ENCODE measurements around the gene DHRS13.
"Not testable (repeated sequence)": the region's sequence is repeated elsewhere in the genome, so short reads cannot be mapped to it uniquely, and the experiment has no call there.

The DHRS13 gene

DNA sequence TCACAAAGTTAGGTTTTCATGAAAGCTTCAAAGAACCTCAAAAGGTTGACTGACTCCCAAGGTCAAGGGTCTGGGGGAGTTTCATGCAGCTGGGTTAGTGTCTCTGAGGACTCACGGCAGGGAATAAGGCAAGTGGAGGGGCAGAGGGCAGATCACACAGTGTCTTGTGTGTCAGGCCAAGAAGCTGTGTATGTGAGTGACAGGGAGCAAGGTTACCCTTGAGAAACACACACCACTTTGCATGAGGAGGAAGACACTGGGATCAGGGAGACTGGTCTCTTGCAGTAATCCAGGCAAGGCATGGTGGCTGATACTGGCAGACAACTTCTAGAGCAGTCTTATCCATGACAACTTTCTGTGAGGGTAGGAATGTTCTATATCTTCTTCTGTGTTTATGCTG lies 11.7 kb downstream of the DHRS13 start:
- in situ Hi-C loops (cut with MboI; ENCODE audit: low pct_unique_long_range_greater_than_20kb, low sequenced_read_pairs): no loop called here
- no peak for DNase-seq

DNA sequence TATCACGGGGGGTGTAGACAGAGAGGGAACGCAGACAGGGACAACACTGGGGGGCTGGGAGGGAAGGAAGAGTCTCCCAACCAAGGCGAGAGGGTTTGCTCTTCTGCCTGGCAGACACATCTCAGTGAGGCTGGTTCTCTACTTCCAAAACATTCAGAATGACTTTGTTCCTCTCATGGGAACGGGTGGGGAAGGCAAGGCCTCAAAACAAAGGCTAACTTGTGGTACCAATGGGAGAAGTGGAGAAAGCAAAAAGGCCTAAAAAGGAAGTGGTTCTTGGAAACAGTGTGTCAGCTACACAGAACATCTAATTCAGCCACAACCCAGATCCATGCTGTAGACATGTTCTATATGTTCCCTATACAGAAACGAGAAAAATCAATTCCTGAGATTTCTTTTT lies 12.9 kb downstream of the DHRS13 start:
- peak; percentile 64 for DNase-seq
- in situ Hi-C loops (cut with MboI; ENCODE audit: low pct_unique_long_range_greater_than_20kb, low sequenced_read_pairs): no loop called here

DNA sequence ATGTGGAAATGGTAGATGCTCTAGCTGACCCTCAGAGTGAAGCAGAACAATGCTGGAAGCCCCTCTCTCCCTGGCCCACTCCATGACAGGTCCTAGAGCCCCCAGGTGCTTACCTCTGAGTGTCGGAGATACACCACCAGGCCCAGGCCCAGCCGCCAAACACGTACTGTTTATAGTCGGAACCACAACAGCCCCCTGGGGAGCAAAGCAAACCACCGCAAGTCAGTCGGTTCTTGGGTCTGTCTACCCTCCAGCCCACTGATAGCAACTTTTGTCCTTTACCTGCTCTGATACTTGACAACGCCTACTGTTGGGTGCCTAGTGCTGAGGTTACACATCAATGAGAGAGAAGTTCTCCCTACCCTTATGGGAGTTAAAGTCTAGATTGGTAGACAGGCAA lies 14.0 kb downstream of the DHRS13 start:
- in situ Hi-C loops (cut with MboI; ENCODE audit: low pct_unique_long_range_greater_than_20kb, low sequenced_read_pairs): no loop called here

DNA sequence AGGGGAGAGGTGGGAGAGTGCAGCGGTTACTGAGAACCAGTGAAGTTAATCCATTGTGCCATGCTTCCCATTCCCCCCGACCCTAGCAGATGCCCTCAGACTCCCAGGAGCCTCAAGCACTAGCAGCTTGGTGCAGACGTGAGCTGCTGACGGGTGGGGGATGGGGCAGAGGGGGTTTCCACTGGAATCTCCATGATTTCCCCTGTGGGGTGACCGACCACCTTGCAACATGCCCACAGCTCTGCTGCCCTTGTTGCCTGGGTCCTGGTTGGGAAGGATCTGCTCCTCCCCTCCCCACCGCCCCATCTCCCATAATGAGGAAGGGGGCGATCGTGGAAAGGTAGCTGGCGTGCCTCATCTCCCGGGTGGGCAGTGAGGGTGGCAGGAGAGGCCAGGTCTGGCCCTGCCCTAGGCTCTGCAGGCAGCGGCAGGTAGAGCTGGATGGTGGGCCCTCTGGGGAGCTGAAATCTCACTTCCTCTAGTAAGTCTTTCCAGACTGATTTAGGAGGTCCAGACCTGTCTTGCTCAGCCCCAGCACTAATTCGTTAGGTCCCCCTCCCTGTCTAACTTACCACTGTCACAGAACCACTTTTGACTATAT lies 14.9 kb downstream of the DHRS13 start:
- in situ Hi-C loops (cut with MboI; ENCODE audit: low pct_unique_long_range_greater_than_20kb, low sequenced_read_pairs): no loop called here
- no peak for DNase-seq

More for the DNA sequence above, 14.0 kb downstream of the DHRS13 start:
- DNase-seq: no peak

DNA sequence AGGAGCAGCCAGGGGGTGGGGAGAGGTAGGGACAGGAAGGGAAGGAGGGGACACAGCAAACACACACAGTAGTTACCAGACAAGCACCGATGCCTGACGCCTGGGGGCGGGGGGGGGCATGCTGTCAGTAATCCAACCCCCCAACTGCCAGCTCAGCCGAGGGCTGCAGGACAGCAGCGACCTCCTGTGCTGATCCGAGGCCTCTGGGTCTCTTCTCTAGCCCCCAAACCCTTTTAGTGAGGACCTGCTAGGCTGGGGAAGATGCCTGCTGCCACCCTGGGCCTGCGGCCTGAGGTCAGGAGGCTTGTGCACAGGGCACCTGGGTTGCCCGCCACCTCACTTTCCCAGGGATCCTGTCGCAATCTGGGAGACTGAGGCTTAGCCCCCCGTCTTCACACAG lies 16.9 kb downstream of the DHRS13 start:
- in situ Hi-C loops (cut with MboI; ENCODE audit: low pct_unique_long_range_greater_than_20kb, low sequenced_read_pairs): no loop called here
- DNase-seq: no peak

DNA sequence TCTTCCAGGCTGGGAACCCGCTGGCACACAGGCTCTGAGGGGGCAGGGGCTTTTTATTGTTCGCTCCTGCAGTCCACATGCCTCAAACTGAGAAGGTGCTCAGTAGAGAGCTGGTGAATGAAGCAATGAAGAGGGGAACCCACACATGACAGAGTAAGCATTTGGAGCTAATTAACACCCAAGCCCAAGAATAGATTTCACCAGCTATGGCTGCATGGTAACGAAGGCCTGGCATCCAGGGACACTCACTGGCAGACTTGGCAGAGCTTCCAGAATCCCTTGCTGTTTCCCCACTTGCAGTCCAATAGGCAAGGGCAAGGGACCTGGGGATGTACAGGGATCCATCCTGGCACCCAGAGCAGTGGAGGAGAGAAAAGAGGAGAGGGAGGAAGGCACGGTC lies 17.5 kb downstream of the DHRS13 start:
- in situ Hi-C loops (cut with MboI; ENCODE audit: low pct_unique_long_range_greater_than_20kb, low sequenced_read_pairs): no loop called here

DNA sequence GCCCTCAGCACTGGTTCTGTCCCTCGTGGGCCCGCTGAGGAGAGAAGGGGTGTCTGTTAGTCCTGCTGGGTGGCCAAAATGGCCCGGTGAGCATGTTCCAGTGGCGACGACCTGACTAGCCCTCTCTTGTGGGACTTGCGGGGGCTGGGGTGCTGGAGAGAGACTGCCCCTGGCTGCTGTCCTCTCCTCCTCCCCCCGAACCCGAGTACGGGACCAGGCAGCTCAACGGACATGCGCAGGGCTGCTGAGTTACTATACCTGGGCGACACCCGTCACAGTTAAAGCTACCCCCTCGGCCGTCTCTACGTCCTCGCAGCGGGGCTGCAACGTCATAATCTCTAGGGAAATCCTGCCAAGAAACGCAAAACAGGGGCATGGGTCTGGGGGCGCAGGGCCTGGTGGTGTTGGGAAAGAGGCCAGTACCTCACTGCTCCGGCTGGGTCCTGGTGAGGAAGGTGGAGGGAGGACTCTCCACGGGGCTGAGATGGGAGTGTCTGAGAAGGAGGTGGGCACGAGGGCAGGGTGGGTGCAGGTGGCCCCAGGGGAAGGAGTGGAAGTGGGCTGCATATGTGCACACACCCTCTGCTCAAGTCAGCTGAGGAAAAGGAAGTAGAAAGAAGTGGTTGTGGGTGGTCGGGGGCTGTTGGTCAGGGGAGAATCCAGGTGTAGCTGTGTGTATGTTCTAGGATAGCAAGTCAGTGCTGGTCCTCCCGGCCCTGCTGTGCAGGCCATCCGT lies 18.7 kb downstream of the DHRS13 start:
- DNase-seq: no peak
- in situ Hi-C loops (cut with MboI; ENCODE audit: low pct_unique_long_range_greater_than_20kb, low sequenced_read_pairs): no loop called here

More for the DNA sequence above, 17.5 kb downstream of the DHRS13 start:
- DNase-seq: no peak

DNA sequence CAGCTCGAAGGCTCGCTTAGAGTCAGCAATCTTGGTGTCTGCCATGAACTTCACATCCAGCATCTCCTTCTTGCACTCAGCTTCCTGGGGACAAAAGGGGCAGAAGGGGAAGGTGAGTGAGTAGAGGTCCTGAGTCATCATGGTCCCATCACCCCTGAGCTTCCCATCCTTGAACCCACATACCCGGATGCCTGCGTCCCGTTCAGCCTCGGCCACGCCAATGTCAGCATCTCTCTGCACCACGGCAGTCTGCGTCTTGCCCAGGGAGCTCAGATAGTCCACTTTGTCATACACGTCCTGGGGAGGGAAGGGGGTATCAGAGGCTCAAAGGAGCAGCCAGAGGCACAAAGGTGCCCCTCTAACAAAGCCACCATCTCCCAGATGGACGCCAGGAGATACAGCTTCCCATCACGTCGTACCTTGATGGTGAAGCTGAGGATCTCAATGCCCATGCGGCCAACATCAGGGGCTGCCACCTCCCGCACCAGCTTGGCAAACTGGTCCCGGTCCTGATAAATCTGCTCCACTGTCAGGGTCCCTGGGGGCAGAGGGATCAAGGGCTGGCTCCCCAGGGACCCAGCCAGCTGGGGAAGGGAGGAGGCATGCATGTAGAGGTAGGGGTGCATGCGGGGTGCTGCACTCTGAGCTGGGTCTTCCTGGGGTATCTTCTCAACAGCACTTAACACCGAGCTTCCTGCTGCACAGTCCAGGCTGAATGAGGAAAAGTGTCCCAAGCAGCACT lies 20.6 kb downstream of the DHRS13 start:
- in situ Hi-C loops (cut with MboI; ENCODE audit: low pct_unique_long_range_greater_than_20kb, low sequenced_read_pairs): no loop called here

DNA sequence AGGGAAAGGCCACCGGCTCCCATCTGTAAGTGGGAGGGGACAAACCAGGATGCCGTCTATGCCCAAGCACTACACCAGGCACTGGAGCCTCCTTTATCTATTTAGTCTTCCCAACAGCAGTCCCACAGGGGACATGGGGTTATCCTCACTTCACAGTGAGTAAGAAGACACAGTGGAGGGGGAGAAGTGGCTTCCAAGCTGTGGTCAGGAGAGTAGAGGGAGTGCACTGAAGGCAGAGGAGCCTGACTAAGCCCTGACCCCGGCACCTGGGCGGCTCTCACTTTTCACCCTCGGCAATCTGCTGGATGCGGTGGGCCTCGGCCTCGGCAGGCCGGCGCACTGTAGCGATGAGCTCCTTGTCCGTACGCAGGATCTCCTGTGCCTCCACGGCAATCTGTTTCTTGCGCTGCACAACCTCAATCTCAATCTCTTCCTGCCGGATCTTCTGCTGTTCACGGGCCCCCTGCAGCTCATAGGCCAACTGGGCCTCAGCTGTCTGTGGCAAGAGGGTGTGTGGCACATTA lies 21.3 kb downstream of the DHRS13 start:
- DNase-seq: no peak
- in situ Hi-C loops (cut with MboI; ENCODE audit: low pct_unique_long_range_greater_than_20kb, low sequenced_read_pairs): no loop called here

More for the DNA sequence above, 20.6 kb downstream of the DHRS13 start:
- DNase-seq: no peak

DNA sequence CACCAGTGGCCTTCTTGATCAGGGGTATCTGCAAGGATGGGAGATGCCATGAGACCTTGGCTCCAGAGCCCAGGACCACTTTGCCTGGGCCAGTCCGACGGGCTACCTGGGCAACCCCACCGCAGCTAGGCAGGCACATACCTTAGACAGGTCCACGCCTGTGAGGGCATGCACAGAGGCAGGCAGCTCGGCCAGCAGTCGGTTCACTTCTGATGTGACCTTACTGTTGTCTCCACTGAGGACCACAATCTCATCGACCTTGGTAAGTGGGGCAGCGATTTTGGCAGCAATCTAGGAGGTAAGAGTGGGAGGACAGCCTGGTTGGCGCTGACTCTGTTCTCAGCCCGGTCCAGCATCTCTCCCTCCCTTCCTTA lies 22.3 kb downstream of the DHRS13 start:
- DNase-seq: no peak
- in situ Hi-C loops (cut with MboI; ENCODE audit: low pct_unique_long_range_greater_than_20kb, low sequenced_read_pairs): no loop called here

DNA sequence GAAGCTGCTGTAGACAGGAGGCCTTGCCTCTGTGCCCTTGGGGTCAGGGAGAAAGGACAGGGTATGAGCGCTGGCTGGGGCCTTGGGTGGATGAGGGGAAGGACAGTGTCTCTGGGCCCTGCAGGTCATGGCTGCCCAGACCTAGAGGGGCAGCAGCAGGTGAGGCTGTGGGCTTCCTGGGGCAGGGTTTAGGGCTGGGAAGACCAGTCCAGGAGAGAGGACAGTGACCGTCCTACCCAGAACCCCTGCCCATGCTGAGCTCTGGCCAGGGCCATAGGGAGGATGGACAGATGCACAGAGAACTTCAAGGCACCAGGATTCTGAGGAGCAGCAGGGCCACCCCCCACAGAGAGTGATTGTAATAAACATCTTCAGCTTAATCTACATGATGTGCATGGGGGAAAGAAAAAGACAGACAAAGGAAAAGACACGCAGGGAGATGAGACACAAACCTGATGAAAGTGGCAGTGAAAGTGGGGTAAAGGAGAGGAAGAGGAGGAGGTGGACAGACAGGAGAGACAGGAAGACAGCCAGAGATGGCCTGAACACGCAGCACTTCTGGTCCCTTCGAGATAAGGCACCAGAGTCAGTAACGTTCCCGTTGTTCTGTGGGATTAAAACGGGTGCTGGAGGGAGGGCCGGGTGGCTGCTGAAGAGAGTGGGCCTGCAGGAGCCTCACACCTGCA lies 22.9 kb downstream of the DHRS13 start:
- in situ Hi-C loops (cut with MboI; ENCODE audit: low pct_unique_long_range_greater_than_20kb, low sequenced_read_pairs): no loop called here

DNA sequence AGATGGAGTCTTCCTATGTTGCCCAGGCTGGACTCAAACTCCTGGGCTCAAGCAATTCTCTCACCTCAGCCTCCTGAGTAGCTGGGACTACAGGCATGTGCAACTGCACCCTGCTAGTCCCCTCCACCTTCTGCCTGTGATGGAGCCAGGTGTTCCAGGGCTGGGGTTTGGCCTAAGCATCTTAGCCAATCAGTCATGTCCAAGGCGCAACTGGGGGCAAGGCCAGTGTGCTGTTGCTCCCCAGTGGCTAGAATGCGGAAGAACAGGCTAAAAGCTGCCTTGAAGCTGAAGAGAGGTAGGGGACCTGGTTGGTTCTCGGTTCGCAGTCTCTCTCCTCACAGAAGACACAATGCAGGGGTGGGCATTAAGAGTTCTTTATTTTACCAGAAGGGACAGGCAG lies 23.9 kb downstream of the DHRS13 start:
- in situ Hi-C loops (cut with MboI; ENCODE audit: low pct_unique_long_range_greater_than_20kb, low sequenced_read_pairs): no loop called here
- DNase-seq: no peak

More for the DNA sequence above, 22.9 kb downstream of the DHRS13 start:
- DNase-seq: no peak

DNA sequence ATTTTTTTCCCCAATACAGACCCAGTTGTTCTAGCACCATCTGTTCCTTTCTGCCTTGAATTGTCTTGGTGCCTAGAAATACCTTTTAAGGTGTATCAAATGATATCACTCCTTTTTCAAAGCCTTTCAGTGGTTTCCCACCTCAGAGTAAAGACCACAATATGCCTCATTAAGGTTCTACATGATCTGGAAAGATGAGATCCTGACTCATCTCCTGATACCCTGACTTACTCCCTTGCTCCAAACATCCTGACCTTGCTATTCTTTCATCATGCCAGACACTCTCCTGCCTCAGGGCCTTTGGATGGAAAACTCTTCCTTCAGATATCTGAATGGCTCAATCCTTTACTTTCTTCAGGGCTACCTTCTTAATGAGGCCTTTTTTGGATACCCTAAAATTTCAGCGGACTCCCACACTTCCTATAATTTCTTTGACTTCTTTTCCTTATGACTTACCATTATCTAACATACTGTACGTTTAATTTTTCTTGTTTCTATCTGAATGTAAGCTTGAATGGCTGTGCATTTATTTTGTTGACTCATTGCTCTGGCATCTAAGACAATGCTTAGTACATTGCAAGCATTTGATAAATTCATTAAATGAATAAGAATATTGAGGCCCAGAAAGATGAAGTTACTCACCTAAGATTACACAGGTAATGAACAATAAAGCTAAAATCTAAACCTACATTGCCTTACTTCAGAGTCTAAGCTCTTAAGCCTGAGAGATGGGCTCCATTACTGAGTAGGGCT lies 24.5 kb downstream of the DHRS13 start:
- in situ Hi-C loops (cut with MboI; ENCODE audit: low pct_unique_long_range_greater_than_20kb, low sequenced_read_pairs): no loop called here
- no peak for DNase-seq

DNA sequence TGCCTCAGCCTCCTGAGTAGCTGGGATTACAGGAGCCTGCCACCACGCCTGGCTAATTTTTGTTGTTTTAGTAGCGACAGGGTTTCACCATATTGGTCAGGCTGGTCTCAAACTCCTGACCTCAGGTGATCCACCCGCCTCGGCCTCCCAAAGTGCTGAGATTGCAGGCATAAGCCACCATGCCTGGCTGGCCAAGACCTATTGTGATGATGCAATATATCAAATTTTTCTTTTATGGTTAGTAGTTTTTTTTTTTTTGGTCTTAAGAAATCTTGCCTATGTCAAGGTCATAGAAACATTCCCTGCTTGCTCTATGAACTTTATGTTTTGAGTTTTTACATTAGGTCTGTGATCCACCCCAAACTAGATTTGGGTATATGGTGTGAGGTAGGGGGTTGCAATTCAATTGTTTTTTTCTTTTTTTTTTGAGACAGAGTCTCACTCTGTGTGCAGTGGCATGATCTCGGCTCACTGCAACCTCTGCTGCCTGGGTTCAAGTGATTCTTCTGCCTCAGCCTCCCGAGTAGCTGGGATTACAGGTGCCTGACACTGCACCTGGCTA lies 25.6 kb downstream of the DHRS13 start:
- in situ Hi-C loops (cut with MboI; ENCODE audit: low pct_unique_long_range_greater_than_20kb, low sequenced_read_pairs); DNase-seq: not testable (repeated sequence)

DNA sequence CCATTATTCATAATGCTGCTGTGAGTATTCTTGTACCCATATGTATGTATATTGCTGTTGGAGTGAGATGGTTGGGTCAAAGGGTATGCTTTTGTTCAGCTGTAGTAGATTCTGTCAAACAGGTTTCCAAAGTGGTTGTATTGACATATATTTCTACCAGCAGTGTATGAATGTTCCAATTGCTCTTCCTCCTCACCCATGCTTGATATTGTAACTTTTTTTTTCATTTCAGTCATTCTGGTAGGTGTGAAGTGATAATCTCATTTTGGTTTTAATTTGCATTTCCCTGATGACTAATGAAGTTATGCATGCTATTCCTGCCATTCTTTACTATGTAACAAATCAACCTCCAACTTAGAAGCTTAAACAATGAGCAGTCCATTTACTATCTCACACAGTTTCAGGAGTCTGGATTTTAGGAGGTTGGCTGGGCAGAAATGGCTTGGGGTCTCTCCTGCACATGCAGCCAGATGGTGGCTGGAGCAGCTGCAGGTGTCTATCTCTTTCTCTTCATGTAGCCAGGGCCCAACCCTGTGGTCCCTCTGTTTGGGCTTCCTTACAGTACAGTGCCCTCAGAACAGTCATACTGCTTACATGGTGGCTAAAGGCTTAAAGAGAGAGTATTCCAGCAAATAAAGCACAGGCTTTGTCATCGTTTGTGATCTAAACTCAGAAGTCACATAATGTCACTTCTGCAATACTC lies 26.9 kb downstream of the DHRS13 start:
- in situ Hi-C loops (cut with MboI; ENCODE audit: low pct_unique_long_range_greater_than_20kb, low sequenced_read_pairs): no loop called here
- no peak for DNase-seq

DNA sequence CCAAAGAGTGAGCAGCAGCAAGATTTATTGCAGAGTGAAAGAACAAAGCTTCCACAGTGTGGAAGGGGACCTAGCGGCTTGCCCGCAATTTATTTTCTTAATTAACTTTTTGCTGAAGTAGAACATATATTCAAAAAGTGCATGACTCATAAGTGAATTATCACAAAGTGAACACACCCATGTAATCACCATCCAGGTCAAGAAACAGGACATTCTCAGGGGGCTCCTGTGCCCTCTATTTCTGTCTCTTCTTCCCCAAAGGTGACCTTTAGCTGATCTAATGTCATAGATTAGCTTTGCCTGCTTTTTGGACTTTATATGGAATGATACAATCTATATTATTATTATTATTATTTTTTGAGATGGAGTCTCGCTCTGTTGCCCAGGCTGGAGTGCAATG lies 28.1 kb downstream of the DHRS13 start:
- no peak for DNase-seq
- in situ Hi-C loops (cut with MboI; ENCODE audit: low pct_unique_long_range_greater_than_20kb, low sequenced_read_pairs): no loop called here

DNA sequence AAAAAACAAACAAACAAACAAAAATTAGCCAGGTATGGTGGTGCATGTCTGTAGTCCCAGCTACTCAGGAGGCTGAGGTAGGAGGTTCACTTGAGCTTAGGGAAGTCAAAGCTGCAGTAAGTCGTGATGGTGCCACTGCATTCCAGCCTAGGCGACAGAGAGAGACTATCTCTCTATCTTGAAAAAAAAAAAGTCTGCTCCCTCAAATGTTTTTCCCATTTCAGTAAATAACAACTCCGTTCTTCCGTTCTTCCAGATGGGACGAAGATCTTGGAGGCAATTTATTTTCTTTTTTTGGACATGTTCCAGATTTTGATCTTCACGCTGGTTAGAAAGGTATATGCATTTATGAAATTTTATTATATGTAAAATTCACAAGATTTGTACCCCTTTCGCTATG lies 29.0 kb downstream of the DHRS13 start:
- in situ Hi-C loops (cut with MboI; ENCODE audit: low pct_unique_long_range_greater_than_20kb, low sequenced_read_pairs): no loop called here
- DNase-seq: no peak

DNA sequence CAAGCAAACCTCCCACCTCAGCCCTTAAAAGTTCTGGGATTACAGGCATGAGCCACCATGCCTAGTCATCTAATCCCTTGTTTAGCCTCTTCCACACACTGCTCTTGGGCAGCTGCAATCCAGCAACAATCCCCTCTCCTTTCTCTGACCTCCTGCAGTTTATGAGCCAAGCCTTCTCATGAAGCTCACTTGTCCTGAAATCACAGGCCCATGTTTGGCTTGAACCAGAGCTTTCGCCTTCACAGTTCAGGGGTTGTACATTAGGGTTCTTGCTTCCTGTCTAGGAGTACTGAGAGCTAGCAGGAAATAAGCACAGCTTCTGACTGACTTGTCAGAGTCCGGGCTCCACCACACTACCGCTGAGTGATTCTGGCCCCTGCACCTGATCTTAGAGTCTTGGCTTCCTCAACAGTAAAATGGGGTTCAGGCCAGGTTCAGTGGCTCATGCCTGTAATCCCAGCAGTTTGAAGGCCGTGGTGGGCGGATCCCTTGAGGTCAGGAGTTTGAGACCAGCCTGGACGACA lies 31.8 kb downstream of the DHRS13 start:
- no peak for DNase-seq
- in situ Hi-C loops (cut with MboI; ENCODE audit: low pct_unique_long_range_greater_than_20kb, low sequenced_read_pairs): no loop called here

Data from KBM-7 (cell line).